ENCODE data around the gene PRAMEF17.
"Not testable (repeated sequence)": the region's sequence is repeated elsewhere in the genome, so short reads cannot be mapped to it uniquely, and the experiment has no call there.

The PRAMEF17 gene

DNA sequence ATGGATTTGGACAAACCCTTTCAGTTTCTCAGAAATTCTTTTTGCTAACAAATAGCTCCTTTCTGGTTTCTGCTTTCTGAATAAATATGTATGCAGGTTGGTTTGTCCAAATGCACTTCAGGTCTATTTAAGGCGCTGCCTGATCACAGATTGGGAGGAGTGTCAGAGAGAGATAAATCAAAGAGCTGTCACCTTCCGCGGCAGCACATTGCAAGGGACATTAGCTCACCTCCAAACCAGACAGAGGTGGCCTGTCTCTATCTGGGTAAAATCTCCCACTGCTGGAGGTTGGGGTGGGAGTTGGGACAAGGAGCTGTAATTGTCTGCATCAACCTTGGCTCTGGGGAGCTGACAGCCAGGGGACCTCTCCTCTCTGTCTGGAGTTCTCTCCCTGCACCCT, 46.0 kb downstream of the PRAMEF17 start:
- FAIRE-seq (no peak), DNase-seq (ENCODE audit: extremely low spot score, insufficient read length, low read depth) (no peak)

DNA sequence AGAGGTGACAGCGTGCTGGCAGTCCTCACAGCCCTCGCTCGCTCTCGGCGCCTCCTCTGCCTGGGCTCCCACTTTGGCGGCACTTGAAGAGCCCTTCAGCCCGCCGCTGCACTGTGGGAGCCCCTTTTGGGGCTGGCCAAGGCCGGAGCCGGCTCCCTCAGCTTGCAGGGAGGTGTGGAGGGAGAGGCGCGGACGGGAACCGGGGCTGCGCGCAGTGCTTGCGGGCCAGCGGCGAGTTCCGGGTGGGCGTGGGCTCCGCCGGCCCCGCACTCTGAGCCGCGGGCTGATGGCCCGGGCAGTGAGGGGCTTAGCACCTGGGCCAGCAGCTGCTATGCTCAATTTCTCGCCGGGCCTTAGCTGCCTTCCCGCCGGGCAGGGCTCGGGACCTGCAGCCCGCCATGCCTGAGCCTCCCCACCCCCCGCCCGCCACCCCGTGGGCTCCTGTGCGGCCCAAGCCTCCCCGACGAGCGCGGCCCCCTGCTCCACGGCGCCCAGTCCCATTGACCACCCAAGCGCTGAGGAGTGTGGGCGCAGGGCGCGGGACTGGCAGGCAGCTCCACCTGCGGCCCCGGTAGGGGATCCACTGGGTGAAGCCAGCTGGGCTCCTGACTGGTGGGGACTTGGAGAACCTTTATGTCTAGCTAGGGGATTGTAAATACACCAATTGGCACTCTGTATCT, 49.8 kb downstream of the PRAMEF17 start:
- not testable (repeated sequence) for DNase-seq (ENCODE audit: extremely low spot score, insufficient read length, low read depth); FAIRE-seq

Data from GM18507 (cell line).